NB4 (cell line): ENCODE data around the gene DDX47.

Experiments
- CTCF ChIP-seq: IDR thresholded peaks from one replicate; pipeline ENCODE4 v1.5.1; 2012; ENCODE audit warnings: low read depth, low read length
- MAX ChIP-seq: IDR thresholded peaks from 2 replicates; pipeline ENCODE4 v1.6.1; 2011; ENCODE audit warnings: low read depth, low read length
- MYC ChIP-seq: IDR thresholded peaks from 2 replicates; pipeline ENCODE4 v1.6.1; 2011; ENCODE audit warnings: low read depth, low read length
- POLR2A ChIP-seq: IDR thresholded peaks from 2 replicates; pipeline ENCODE4 v1.6.1; 2011; ENCODE audit warnings: mild to moderate bottlenecking; ENCODE audit not compliant: insufficient read length; ENCODE audit errors: extremely low read depth

GRCh38 chr12:12871587-12872138, 58.5 kb downstream of the DDX47 start:
- no peak for TF ChIP-seq CTCF
- TF ChIP-seq POLR2A: no peak
- TF ChIP-seq MAX: no peak
- TF ChIP-seq MYC: no peak
